Measurements from ENCODE around the gene CARD19. TPM values are rescaled to one million over a fixed set of nuclear protein-coding genes. Genes with fewer than 3 reads are reported as not detected.

The CARD19 gene
- total RNA-seq, 4 donors from 2014 or later, result 45.6 to 67.7 (median 60.7) TPM

DNA sequence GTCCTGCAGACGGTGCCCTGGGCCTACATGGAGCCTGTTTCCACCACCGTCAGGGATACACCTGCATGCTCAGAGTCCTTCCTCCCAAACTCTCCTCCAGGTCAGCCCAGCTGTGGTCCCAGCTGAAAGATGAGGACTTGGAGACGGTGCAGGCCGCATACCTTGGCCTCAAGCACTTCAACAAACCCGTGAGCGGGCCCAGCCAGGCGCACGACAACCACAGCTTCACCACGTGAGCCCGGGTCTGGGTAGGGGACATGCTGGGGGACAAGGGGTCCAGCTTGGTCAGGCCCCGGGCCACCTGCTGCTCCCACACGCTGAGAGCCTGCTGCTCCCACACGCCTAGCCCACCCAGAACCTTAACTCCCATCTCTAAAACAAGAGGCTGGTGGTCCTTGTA is 16.6 kb upstream of the CARD19 start:
- DNase-seq (ENCODE audit: low spot score in 2 of 2), result peak in 1 of 2 donors; percentile 78
- WGBS, 2 donors, result 96 to 100% methylated on average over 4 to 13 of the region's 13 CpGs
- no peak overlapping the region for H3K4me3 ChIP-seq (ENCODE audit: low read depth, poor library complexity, severe bottlenecking)
- intact Hi-C loops (cut with DNase I; ENCODE audit: low total_unique reads), result no loop called here
- TF ChIP-seq, protein P1, sequence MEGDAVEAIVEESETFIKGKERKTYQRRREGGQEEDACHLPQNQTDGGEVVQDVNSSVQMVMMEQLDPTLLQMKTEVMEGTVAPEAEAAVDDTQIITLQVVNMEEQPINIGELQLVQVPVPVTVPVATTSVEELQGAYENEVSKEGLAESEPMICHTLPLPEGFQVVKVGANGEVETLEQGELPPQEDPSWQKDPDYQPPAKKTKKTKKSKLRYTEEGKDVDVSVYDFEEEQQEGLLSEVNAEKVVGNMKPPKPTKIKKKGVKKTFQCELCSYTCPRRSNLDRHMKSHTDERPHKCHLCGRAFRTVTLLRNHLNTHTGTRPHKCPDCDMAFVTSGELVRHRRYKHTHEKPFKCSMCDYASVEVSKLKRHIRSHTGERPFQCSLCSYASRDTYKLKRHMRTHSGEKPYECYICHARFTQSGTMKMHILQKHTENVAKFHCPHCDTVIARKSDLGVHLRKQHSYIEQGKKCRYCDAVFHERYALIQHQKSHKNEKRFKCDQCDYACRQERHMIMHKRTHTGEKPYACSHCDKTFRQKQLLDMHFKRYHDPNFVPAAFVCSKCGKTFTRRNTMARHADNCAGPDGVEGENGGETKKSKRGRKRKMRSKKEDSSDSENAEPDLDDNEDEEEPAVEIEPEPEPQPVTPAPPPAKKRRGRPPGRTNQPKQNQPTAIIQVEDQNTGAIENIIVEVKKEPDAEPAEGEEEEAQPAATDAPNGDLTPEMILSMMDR (IDR thresholded peaks at IDR 0.05), result no peak
- no peak for TF ChIP-seq POLR2A (IDR thresholded peaks at IDR 0.05)

DNA sequence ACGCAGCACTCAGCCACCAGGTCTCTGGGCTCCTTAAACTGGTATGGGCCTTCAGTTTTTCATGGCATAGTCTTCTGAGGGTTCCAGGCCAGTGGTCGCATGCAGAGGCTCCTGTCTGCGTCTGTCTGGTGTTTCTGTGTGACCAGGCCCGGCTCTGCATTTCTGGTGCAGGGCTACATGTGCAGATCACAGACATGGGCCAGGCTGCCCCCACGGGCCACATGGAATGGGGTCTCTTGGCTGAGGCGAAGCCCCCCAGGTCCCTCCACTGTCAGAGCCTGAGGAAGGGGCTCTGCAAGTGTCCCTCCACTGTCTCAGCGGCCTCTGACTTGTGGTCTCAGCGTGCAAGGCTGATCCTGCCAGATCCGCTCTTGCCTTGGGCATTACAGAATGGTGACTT is 15.6 kb upstream of the CARD19 start:
- DNase-seq (ENCODE audit: low spot score in 2 of 2), result peak in 1 of 2 donors; percentile 57
- no peak overlapping the region for H3K4me3 ChIP-seq (ENCODE audit: low read depth, poor library complexity, severe bottlenecking)
- 91 to 94% methylated on average over 9 of the region's 9 CpGs for WGBS, 2 donors
- intact Hi-C loops (cut with DNase I; ENCODE audit: low total_unique reads), result no loop called here
- no peak for TF ChIP-seq POLR2A (IDR thresholded peaks at IDR 0.05)
- TF ChIP-seq, protein P1 (IDR thresholded peaks at IDR 0.05), result no peak

DNA sequence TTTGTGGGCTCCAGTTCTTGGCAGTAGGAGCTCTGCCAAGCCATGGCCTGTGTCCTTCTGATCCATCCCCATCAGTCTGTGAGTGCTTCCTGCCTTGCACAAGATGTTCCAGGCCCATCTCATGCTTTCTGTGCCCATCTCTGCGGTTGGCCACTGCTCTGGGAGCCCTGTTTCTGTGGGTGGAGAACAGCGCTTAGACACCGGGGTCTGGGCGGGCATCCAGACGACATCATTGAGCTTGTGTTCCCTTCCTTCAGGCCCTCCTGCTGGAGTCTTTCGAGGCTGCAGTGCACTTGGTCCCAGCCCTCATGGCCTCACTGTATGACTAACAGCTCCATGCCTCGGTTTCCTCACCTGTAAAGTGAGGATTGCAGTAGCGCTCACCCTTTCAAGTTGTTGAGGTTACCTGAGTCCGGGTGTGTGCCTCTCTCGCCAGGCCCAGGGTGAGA is 14.9 kb upstream of the CARD19 start:
- peak in 1 of 2 donors; percentile 53 for DNase-seq (ENCODE audit: low spot score in 2 of 2)
- H3K4me3 ChIP-seq (ENCODE audit: low read depth, poor library complexity, severe bottlenecking), result no peak overlapping the region
- no peak for TF ChIP-seq POLR2A (IDR thresholded peaks at IDR 0.05)
- TF ChIP-seq, protein P1 (IDR thresholded peaks at IDR 0.05), result no peak
- WGBS, 2 donors, result 84% methylated on average over 10 of the region's 10 CpGs
- intact Hi-C loops (cut with DNase I; ENCODE audit: low total_unique reads), result no loop called here

DNA sequence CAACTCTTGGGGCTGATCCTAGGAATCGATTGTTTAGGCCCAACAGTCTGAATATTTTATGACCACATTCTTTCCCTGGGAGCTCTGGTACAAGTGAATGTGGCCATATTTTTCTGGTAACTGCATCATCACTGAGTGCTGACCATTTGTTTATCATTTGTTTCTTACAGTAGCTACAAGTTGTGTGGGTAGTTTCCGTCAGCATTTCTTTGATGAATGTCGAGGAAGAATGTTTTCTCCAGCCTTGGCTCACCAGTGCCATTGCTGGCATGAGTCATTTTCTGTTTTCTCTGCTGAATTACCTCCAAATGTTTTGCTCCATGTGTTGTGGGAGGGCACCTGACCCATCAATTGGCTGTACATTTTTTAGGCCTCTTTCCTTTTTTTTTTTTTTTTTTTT is 14.1 kb upstream of the CARD19 start:
- no peak overlapping the region for H3K4me3 ChIP-seq (ENCODE audit: low read depth, poor library complexity, severe bottlenecking)
- TF ChIP-seq POLR2A (IDR thresholded peaks at IDR 0.05), result no peak
- TF ChIP-seq, protein P1 (IDR thresholded peaks at IDR 0.05), result no peak
- DNase-seq (ENCODE audit: low spot score in 2 of 2), result no peak
- WGBS, 2 donors, result 70 to 74% methylated on average over 3 of the region's 3 CpGs
- intact Hi-C loops (cut with DNase I; ENCODE audit: low total_unique reads), result no loop called here

DNA sequence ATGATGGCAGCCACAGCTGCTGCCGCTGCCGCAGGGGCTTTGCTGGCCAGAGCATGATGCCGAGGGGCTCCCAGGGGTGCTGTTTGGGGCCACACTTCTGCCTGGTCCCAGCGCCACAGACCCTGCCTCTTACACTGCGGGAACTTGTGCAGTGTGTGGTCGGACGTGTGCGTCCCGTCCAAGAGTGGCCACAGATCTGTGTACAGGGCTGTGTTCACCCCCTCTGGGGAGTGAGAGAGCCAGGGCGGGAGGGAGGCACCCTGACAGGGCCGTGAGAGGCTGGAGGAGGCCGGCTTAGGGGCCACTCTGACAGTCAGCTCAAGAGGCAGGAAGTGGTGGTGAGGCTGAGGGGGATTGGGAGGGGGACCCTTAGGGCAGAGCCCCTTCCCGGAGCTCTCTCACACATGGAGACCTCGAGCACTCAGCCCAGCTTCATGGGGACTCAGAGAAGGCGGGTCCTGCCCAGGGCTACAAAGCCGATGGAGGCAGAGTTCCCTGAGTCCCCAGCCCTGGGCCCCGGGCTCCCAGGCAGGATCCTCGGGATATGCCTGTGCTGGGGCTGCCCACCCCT is 13.1 kb upstream of the CARD19 start:
- H3K4me3 ChIP-seq (ENCODE audit: low read depth, poor library complexity, severe bottlenecking), result no peak overlapping the region
- no peak for TF ChIP-seq POLR2A (IDR thresholded peaks at IDR 0.05)
- TF ChIP-seq, protein P1 (IDR thresholded peaks at IDR 0.05), result no peak
- WGBS, 2 donors, result 55 to 66% methylated on average over 16 of the region's 18 CpGs
- DNase-seq (ENCODE audit: low spot score in 2 of 2), result peak in 1 of 2 donors; percentile 77
- intact Hi-C loops (cut with DNase I; ENCODE audit: low total_unique reads), result no loop called here
